Omental fat pad (tissue), 4 donors: ENCODE data around the gene DHRS7B. TPM values are rescaled to one million over a fixed set of nuclear protein-coding genes. Genes with fewer than 3 reads are reported as not detected.
"Not testable (repeated sequence)": the region's sequence is repeated elsewhere in the genome, so short reads cannot be mapped to it uniquely, and the experiment has no call there.

Source experiments
- ATAC-seq: fragments of 150-250 bp; one replicate; pipeline ENCODE4 v1.9.1; 2016; ENCODE audit warnings: mild to moderate bottlenecking, moderate library complexity; ENCODE audit not compliant: low FRiP score
- DNase-seq: peaks from one replicate; pipeline ENCODE4 v3.0.0-alpha.2; 2019; ENCODE audit warnings: low spot score
- total RNA-seq, 4 donors: library from RNA; depleted of rRNA; stranded (reverse); fragments of >200 nt; gene quantifications; one replicate each; pipeline ENCODE4 v1.1.0, GENCODE V29; 2016
- TF ChIP-seq, protein P1 (sequence below), 3 donors: fragments of 450-650 bp; IDR thresholded peaks; one replicate each; pipeline ENCODE4 v1.5.1; 2016 to 2017; ENCODE audit warnings: antibody characterized with exemption in 3 of 3, mild to moderate bottlenecking in 3 of 3, moderate library complexity in 2 of 3

DHRS7B gene, protein sequence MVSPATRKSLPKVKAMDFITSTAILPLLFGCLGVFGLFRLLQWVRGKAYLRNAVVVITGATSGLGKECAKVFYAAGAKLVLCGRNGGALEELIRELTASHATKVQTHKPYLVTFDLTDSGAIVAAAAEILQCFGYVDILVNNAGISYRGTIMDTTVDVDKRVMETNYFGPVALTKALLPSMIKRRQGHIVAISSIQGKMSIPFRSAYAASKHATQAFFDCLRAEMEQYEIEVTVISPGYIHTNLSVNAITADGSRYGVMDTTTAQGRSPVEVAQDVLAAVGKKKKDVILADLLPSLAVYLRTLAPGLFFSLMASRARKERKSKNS
- 10 to 100 TPM; 33.6 to 55.6 (median 46.5) TPM for total RNA-seq

DNA sequence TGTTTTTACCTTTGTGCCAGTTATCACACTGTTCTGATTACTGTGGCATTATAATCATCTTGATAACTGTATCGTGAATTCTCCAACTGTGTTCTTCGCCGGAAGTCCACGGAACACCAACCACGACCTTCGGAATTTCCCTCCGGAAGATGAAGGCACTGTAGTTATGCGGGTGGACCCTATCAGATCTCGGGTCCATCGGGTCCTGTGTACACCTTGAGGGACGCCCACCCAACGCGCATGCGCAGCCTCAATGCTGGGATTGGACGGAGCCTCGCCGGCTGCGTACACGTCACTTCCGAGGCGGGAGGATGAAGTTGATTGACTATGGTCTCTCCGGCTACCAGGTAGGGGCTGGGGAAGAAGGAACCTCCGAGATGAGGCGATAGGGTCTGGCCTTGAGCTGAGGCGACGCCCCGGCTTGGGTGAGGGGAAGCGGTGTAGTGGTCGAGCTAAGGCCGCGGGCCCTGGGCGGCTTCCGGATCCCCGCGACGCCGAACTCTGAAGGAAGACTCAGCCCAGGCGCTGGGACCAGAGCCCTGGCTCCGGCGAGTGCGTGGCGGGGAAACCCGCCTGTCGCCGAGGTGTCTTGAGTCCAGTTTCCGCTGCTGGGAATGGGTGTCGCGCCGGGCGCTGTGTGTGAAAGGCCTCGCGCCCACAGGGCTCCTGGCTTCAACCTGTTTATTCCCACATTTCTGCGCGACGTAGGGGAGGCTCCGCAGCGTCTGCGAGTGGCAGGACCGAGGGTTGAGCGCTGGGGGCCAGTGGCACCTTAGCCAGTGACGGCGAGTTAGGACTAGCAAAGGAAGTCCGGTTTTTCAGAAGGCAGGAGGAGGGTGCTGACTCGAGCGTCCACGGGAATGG lies at the start of gene DHRS7B:
Gene DHRS7B (plus strand): TSS at position 320 of the 864 bp plus-strand sequence. CDS start 8 bp downstream, at position 328.
- TF ChIP-seq, protein P1, sequence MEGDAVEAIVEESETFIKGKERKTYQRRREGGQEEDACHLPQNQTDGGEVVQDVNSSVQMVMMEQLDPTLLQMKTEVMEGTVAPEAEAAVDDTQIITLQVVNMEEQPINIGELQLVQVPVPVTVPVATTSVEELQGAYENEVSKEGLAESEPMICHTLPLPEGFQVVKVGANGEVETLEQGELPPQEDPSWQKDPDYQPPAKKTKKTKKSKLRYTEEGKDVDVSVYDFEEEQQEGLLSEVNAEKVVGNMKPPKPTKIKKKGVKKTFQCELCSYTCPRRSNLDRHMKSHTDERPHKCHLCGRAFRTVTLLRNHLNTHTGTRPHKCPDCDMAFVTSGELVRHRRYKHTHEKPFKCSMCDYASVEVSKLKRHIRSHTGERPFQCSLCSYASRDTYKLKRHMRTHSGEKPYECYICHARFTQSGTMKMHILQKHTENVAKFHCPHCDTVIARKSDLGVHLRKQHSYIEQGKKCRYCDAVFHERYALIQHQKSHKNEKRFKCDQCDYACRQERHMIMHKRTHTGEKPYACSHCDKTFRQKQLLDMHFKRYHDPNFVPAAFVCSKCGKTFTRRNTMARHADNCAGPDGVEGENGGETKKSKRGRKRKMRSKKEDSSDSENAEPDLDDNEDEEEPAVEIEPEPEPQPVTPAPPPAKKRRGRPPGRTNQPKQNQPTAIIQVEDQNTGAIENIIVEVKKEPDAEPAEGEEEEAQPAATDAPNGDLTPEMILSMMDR (IDR thresholded peaks at IDR 0.05), result no peak
- peak; percentile 94 for DNase-seq
- ATAC-seq, result peak; percentile 98

DNA sequence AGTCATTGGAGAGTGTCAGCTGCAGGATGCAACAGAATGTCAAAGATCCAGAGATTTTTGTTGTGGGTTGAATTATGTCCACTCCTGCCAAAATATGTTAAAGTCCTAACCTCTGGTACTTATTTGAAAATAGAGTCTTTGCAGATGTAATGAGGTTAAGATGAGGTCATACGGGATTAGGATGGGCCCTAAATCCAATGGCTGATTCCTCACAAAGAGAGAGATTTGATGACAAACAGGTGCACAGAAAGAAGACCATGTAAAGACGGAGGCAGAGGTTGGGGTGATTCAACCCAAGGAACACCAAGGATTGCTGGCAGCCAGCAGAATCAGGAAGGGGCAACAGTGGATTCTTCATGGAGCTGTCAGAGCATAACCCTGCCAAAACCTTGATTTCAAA lies 49.5 kb upstream of the DHRS7B start:
- DNase-seq, result no peak
- ATAC-seq, result no peak
- TF ChIP-seq, protein P1 (IDR thresholded peaks at IDR 0.05), result no peak

- ATAC-seq, result no peak
- DNase-seq, result no peak
- TF ChIP-seq, protein P1 (IDR thresholded peaks at IDR 0.05), result no peak
Measured at GRCh38 chr17:21078016-21078780, 48.6 kb upstream of the DHRS7B start.

GRCh38 chr17:21079196-21079595 lies 47.6 kb upstream of the DHRS7B start:
- no peak for ATAC-seq
- TF ChIP-seq, protein P1 (IDR thresholded peaks at IDR 0.05), result no peak
- DNase-seq, result no peak

DNA sequence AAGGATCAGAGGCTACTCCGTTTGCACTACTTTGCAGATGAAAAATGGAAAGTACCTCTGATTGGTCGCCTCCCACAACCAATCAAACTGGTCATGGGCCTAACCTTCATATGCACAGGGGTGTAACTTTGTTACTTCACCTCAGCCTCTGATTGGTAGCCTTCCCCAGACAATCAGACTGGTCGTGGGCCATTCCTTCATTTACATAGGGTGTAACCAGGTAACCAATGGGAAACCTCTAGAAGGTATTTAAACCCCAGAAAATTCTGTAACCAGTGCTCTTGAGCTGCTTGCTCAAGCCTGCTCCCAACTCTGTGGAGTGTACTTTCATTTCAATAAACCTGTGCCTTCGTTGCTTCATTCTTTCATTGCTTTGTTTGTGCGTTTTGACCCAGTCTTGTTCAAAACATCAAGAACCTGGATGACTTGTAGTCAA lies 44.7 kb upstream of the DHRS7B start:
- ATAC-seq (no peak), DNase-seq (no peak)
- TF ChIP-seq, protein P1 (IDR thresholded peaks at IDR 0.05), result no peak

DNA sequence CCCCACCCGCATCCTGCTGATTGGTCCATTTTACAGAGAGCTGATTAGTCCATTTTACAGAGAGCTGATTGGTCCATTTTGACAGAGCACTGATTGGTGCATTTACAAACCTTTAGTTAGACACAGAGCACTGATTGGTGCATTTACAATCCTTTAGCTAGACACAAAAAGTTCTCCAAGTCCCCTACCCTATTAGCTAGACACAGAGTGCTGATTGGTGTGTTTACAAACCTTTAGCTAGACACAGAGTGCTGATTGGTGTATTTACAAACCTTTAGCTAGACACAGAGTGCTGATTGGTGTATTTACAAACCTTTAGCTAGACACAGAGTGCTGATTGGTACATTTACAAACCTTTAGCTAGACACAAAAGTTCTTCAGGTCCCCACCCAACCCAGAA lies 41.5 kb upstream of the DHRS7B start:
- not testable (repeated sequence) for ATAC-seq, DNase-seq

DNA sequence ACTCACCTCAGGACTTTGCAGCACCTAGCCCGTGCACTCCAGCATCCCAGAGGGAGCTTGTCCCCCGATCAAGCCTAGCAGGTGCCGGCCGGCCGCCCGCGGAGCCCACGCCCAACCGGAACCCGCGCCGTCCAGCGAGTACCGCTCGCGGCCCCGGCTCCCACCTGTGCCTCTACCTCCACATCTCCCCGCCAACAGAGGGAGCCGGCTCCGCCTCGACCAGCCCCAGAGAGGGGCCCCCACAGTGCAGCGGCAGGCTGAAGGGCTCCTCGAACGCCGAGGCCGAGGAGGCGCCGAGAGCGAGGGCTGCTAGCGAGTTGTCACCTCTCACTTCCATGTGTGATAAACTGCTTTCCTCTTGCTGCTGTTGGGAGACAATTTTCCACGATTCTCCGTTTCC lies 41.1 kb upstream of the DHRS7B start:
- DNase-seq (no peak), ATAC-seq (no peak)
- TF ChIP-seq, protein P1 (IDR thresholded peaks at IDR 0.05), result no peak
